ENCODE measurements around the gene ZDHHC4.
"Not testable (repeated sequence)": the region's sequence is repeated elsewhere in the genome, so short reads cannot be mapped to it uniquely, and the experiment has no call there.

The ZDHHC4 gene

DNA sequence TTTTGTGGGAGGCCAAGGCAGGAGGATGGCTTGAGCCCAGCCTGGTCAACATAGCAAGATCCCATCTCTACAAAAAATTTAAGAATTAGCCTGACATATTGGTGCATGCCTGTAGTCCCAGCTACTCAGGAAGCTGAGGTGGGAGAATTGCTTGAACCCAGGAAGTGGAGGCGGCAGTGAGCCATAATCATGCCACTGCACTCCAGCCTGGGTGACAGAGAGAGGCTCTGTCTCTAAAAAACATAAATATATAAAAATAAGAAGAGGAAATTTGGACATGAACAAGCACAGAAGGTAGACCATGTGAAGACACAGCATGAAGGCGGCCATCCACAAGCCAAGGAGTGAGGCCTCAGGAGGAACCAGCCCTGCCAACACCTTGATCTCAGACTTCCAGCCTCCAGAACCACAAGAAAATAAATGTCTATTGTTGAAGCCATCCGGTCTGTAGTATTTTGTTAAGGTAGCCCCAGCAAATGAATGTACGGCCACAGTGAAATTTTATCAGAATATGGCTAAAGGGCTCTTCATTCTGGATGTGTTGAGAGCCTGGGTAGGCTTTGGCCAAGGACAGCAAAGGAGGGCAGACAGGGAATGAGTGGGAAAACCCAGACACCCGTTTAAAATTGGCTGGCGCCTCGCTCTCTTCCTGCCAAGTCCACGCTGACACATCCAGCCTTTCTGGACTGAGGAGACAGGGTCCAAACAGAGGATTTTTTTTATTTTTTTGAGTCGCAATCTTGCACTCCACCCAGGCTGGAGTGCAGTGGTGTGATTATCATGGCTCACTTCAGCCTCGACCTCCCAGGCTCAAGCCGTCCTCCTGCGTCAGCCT lies 13.1 kb upstream of the ZDHHC4 start:
- no peak for DNase-seq

DNA sequence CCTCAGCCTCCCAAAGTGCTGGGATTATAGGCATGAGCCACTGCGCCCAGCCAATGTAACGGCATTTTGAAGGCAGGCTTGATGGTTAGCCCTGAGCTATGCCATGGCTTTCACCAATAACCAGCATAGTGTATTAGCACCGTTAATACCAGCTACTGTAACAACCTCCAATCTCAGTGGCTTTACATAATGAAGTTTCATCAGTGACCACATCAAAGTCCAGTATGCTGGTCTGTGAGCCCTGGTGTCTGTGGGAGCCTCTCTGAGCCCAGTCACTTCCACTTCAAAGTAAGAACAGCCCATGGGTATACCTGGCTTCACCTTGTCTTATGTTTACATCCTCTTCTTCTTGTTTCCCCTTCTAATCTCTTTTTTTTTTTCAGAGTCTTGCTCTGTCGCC lies 11.6 kb upstream of the ZDHHC4 start:
- no peak for DNase-seq

DNA sequence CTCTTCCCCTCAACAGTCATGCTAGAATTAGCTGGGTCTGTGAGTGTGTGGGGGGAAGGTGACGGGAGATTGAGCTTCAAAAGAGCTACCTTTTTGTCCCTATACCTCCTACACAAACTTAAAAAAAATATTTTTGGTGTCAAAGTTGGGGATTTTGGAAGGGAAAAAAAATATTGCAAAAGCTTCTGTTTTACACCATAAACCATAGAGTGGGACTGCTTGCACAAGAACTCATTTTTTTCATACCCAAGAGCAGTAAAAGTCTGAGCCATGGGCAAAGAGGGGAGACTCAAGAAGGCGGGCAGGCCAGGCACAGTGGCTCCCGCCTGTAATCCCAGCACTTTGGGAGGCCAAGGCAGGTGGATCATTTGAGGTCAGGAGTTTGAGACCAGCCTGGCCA lies 9.4 kb upstream of the ZDHHC4 start:
- DNase-seq, result no peak

DNA sequence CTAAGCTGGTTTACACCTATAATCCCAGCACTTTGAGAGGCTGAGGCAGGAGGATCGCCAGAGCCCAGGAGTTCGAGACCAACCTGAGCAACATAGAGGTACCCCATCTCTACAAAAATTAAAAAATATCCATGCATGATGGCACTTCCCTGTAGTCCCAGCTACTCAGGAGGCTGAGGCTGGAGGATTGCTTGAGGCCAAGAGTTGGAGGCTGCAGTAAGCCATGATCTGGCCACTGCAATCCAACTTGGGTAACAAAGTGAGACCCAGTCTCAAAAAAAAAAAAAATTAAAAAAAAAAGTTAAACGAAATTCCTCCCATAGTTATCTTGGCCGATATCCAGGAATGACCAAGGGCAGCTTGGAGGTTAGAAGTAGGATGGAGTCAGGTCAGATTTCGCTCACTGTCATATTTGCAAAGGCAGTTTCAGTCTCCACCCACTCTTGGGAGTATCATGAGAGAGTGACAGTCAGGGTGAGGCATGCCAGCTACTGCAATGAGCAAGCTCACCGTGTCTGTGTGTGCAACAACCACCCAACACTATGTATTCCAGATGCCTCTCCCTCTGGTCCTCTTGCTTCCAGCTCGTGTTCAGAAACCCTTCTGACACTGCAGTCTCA lies 6.0 kb upstream of the ZDHHC4 start:
- DNase-seq, result no peak

DNA sequence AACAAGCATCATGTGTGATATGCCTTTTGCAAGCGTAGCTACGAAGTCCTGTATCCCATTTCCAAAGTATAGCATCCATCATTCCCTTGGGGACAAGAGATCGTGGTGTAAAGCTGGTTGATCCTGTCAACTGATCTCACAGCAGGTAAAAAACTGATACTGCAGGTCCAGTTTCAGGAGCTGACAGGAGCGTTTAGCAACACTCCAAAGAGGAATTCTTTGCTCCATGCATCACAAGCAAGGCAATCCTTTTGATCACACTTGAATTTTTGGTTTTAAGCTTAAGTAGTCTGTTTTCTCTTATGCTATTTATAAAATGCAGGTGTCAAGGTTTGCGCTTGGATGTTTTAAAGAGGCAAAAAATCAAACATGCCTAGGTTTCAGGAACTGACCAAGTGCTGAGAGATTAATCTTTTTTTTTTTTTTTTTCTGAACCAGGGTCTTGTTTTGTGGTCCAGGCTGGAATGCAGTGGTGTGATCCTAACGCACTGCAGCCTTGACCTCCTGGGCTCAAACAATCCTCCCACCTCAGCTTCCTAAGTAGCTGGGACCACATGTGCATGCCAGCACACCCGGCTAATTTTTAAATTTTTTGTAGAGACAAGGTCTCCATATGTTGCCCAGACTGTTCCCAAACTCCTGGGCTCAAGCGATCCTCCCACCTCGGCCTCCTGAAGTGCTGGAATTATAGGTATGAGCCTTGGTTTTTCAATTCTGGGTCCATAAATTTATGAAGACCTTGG lies 1.8 kb upstream of the ZDHHC4 start:
- no peak for DNase-seq

DNA sequence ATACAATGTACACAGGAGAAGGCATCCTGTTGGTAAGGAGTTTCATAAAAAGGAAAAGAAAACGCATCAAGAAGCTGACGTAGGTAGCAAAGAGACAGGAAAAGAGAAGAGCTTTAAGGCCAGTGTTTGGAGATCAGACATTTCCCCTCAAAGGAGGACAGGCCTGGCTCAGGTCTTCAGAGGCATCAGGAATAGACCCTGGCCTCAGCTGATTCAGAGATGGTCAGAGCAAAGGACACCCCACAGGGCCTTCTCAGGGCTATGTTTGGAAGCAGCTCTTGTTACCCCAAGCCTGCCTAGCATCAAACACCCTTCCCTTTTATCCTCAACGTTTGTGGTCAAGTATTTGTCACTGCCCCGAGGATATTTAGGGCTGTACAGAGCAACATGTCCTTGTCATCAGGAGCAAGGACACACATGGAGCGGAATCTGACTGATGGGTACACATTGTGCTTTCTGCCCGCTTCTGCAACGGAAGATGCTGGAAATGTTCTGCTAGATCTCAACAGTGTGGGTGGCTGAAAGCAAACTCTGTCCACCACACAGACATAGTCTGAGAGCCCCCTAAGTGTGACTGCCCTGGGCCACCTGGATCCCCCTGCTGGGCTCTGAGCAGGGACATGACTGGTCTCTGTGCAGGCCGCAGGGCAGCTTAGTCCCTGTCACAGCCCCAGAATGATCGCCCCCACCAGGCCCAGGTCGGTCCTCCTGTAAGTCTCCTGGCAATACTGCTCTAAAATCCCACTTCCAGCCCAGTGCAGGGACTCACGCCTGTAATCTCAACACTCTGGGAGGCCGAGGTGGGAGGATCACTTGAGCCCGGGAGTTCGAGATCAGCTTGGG lies 1.0 kb upstream of the ZDHHC4 start:
- no peak for DNase-seq

DNA sequence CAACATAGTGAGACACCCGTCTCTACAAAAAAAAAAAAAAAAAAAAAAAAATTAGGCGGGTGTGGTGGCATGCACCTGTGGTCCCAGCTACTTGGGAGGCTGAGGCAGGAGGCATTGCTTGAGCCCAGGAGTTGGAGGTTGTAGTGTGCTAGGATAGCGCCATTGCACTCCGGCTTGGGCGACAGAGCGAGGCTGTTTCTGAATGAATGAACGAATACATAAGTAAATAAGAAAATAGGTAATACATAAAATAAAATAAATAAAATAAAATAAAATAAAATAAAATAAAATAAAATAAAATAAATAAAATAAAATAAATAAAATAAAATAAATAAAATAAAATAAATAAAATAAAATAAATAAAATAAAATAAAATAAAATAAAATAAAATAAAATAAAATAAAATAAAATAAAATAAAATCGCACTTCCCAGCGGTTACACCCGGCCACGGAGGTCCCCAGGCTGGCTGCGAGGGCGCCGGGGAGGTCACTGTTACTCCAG lies 336 bp upstream of the ZDHHC4 start:
- not testable (repeated sequence) for DNase-seq

DNA sequence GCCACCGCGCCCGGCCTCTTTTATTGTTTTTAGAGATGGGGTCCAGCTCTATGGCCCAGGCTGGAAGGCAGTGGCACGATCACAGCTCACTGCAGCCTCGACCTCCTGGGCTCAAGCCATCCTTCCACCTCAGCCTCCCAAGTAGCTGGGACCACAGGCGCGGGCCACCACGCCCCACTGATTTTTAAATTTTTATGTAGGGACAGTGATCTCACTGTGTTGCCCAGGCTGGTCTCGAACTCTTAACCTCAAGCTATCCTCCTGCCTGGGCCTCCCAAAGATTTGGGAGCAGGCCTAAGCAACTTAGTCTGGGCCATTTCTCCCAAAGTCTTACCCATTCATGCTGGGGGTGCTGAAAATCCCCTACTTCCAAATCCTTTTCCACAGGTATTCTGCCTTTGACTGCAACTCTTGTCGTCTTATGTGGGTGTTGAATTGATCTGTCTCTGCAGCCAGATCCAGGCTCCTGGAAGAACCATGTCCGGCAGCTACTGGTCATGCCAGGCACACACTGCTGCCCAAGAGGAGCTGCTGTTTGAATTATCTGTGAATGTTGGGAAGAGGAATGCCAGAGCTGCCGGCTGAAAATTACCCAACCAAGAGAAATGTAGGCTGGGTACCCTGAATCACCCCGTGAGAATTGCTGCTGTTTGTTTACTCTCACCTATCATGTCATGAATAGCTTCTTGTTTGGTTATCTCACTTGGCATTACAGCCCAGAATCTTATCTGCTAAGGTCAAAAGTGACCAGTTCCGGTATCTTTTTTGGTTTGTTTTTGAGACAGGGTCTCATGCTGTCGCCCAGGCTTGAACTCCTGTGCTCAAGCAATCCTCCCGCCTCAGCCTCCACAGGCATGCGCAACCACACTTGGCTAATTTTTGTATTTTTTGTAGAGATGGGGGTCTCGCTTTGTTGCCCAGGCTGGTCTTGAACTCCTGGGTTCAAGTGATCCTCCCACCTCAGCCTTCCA lies 1.1 kb downstream of the ZDHHC4 start:
- DNase-seq, result no peak

DNA sequence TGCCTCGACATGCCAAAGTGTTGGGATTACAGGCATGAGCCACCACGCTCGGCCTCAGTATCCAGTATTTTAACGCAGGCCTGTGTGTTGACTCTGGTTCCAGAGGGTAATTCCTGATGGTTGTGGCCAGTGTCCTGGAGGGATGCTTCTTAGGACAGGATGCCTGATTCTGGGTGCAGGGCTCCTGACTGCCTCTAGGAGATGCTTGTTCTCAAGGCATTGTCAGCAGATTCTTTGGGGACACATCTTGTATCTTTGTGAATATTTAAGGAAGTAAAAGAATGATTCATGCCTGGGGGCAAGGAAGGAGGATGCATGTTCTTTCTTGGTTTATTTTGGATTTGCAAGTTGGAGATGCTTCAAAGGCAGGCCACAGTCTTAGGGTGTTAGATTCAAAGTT lies 2.2 kb downstream of the ZDHHC4 start:
- no peak for DNase-seq

DNA sequence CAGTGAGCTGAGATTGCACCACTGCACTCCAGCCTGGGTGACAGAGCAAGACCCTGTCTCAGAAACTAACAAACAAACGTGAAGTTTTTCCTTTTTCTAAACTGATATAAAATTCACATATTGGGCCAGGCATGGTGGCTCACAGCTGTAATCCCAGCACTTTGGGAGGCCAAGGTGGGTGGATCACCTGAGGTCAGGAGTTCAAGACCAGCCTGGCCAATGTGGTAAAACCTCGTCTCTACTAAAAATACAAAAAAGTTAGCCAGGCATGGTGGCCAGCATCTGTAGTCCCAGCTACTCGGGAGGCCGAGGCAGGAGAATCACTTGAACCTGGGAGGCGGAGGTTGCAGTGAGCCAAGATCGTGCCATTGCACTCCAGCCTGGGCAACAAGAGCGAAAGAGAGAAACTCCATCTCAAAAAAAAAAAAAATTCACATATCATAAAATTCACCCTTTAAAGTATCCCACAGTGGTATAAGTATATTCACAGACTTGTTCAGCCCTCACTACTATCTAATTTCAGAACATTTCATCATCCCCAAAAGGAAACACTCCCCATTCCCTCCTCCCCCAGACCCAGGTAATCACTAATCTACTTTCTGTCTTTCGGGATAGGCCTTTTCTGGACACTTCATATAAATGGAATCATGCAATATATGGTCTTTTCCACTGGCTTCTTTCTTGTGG lies 8.6 kb downstream of the ZDHHC4 start:
- DNase-seq, result not testable (repeated sequence)

DNA sequence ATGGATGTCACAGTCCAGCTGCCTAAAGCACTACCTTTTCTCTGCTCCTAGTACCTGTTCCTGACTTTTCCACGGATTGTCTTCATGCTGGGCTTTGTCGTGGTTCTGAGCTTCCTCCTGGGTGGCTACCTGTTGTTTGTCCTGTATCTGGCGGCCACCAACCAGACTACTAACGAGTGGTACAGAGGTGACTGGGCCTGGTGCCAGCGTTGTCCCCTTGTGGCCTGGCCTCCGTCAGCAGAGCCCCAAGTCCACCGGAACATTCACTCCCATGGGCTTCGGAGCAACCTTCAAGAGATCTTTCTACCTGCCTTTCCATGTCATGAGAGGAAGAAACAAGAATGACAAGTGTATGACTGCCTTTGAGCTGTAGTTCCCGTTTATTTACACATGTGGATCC lies 11.3 kb downstream of the ZDHHC4 start:
- DNase-seq, result no peak

DNA sequence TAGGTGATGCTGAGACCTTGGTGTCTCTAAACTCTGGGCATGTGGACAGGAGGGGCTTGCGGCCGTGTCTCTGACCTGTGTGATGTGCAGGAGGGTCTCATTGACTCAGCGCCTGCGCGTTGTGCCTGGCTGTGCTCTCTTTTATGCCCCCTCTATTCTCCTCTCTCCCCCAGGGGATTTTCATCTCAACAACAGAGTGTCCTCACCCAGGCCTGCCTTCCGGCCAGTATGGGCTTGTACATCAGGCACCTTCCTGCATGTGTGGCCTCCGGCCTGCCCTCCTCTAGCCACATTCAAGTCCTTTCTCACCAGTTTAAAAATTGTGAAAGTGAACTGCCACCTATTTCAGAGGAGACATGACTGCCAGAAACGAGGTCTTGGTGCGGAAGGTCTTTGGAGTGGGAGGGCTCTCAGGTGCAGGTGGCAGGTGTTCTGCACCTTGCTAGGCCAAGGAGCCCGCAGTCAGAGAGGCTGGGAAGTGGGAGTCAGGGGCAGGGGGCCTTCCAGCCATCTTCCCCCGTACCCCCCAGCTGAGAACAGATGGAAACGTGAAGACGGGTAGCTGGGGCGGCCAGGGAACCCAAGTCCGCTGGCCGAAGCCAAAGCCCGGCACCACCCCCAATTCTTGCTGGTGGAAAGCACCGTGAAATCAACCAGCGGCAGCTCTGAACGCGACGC lies 12.0 kb downstream of the ZDHHC4 start:
- DNase-seq, result no peak

DNA sequence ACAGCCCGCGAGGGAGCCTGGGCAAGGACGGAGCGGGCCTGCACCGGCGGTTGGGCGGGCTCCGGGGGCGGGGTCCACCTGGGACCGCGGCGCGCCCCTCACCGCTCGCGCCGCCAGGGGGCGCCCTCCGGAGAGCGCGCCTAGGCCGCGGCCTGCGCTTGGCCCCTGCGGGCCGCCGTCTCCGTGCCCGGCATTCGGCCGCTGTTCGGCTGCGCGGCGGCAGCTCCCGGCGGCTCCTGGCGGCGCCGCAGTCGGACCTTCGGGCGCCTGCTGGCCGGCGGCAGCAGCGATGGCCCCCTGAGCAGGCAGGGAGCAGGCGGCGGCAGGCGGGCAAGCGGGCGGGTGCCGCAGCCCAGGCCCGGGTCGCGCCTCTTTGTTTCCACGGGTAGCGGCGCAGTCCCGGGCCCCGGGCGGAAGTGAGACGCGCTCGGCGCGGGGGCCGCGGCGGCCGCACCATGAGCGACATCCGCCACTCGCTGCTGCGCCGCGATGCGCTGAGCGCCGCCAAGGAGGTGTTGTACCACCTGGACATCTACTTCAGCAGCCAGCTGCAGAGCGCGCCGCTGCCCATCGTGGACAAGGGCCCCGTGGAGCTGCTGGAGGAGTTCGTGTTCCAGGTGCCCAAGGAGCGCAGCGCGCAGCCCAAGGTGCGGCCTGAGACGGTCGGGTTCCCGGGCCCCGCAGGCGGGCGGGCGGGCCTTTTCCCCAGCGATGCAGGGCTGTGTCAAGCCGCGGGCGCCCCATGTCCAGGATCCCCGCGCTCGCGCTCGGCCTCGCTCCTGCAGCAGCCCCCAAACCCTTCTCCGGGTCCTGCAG lies 12.8 kb downstream of the ZDHHC4 start, which contains the start of gene INTS15:
INTS15 (plus strand) TSS at position 193 of the 816 bp plus-strand sequence; CDS start at position 456, 263 bp downstream.
- peak; percentile 42 for DNase-seq

DNA sequence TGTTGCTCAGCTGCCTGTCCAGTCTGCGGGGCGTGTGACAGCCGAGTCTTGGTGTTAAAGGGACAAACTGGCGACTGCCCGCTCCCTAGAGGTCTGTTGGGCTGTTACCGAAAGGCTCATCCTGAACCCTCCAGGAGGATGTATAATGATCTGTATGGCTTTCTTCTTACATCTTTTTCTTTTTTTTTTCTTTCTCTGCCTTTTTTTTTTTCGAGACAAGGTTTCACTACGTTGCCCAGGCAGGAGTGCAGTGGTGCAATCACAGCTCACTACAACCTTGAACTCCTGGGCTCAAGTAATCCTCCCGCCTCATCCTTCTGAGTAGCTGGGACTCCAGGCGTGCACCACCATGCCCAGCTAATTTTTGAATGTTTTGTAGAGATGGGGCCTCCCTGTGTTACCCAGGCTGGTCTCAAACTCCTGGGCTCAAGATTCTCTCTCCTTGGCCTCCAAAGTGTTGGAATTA lies 13.4 kb downstream of the ZDHHC4 start:
- no peak for DNase-seq

DNA sequence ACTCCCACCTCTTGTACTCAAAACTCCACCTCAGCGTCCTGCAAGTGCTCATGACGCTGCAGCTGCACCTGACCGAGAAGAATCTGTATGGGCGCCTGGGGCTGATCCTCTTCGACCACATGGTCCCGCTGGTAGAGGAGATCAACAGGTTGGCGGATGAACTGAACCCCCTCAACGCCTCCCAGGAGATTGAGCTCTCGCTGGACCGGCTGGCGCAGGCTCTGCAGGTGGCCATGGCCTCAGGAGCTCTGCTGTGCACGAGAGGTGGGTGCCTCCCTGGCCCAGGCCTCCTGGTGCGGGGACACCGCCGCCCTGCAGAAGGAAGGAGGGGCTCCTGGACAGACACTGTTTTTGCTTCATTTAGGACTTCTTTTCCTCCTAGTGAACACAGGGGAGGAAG lies 22.8 kb downstream of the ZDHHC4 start:
- no peak for DNase-seq

DNA sequence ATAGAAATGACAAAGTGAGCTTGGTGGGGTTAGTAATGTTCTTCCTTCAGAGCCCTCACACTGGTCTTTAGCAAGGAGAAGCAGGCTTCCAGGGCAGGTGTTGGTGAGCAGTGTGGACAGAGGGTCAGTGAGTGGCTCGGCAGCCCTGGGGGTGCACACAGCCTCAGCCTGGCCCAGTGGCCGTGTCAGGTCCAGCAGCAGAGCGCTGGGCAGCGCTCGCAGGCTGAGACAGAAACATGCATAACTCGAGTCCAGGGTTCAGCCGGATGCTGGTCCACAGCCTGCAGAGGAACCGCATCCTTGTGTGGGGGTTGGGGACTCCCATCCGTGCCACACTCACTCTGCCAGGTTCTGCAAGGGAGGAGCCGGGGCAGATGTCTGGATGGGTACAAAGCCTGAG lies 27.2 kb downstream of the ZDHHC4 start:
- DNase-seq, result no peak

DNA sequence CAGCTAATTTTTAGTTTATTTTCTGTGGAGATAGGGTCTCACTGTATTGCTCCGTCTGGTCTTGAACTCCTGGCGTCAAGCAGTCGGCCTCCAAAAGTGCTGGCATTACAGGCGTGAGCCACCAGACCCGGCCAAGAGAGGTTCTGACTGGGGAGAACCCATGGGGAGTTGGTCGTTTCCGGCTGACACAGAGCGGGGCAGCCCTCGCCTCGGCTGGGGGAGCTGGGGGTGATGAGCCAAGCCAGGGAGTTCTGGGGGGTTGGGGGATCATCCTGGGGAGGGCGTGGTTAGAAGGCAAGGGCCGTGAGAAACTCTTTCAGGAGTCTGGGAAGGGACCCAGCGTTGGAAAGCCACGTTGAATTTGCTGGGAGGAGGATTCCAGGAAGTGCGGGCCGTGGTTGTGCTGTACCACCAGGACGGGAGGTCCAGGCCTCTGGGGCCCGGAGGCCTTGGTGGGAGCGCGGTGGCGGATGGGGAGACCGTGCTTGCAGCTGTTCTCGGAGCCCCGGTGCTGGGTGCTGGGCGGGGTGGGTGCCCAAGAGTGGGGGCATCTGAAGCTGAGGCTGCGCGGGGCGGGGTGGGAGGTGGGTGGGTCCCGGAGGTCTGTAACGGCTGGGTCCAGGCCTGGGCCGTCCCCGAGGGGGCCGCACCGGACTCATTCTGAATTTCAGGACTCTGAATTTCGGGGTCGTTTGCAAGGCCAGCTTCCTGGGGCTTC lies 29.8 kb downstream of the ZDHHC4 start:
- DNase-seq, result no peak

DNA sequence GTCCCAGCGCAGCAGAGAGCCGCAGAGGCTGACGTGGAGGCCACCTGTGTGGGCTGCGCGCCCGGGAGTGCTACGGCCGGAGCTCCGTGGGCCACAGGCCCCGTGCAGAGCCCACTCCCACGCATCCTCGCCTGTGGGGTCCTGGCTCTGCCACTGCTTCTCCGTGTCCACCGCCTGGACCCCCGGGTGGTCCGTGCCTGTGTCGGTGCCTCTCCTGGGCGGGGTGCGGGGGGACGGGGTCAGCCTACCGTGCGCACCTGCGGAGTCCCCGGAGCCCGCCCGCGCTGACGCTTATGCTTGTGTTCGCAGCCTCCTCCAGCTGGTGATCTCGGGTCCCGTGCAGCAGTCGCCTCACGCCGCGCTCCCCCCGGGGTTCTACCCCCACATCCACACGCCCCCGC lies 30.4 kb downstream of the ZDHHC4 start:
- no peak for DNase-seq

All from NCI-H748 treated with DMSO at 0.1 percent for 48 hours (cell line).